ENCODE results near the gene CYTL1. TPM values are rescaled to one million over a fixed set of nuclear protein-coding genes. Genes with fewer than 3 reads are reported as not detected.

The CYTL1 gene
- total and polyA plus RNA-seq, 2 donors (not counting 3 experiments of a cell fraction or from before 2014, with no cell fraction given) = 4.0 to 36.8 TPM

GRCh38 chr4:5012958-5013357 lies 6.3 kb downstream of the CYTL1 start:
- H3K4me2 ChIP-seq (ENCODE audit: insufficient read depth, low read length) = no peak overlapping the region
- no peak overlapping the region for H3K27ac ChIP-seq (ENCODE audit: insufficient read depth, low read depth, low read length)
- H3K9me3 ChIP-seq (replicated peaks; ENCODE audit: control insufficient read depth, insufficient read depth, low read length) = no peaks in the 10 kb centered on the region
- H3K9ac ChIP-seq (replicated peaks; ENCODE audit: extremely low read depth, insufficient read depth, low read length) = no peak overlapping the region
- peaks cover 10 to 14% of the 10 kb centered on the region in 2 experiments for H3K27me3 ChIP-seq (ENCODE audit: control insufficient read depth in 2 of 2, insufficient read depth in 2 of 2, low read length in 2 of 2)
- DNase-seq (ENCODE audit: low read depth, low spot score) = no peak
- H3K79me2 ChIP-seq (ENCODE audit: control insufficient read depth, insufficient read depth, low read length) = no peaks in the 10 kb centered on the region
- H4K20me1 ChIP-seq (replicated peaks; ENCODE audit: control insufficient read depth, extremely low read depth, insufficient read depth, low read length) = no peaks in the 10 kb centered on the region
- no peaks in the 10 kb centered on the region for H3K9me1 ChIP-seq (replicated peaks; ENCODE audit: control insufficient read depth, extremely low read depth, insufficient read depth, low read length)
- ChIA-PET POLR2A (no interaction called here), CTCF (interaction anchor here (0.7 kb wide), 1 partner anchor 30 kb away, joined by 3 read pairs; no protein-coding TSS in a partner anchor)
- no TSS peak for BruUV-seq (replicated peaks)
- TF ChIP-seq MYC (IDR thresholded peaks at IDR 0.05; ENCODE audit: low read depth, low read length) = no peak
- no peak for TF ChIP-seq EZH2 (IDR thresholded peaks at IDR 0.05; ENCODE audit: borderline replicate concordance, low read depth, low read length, severe bottlenecking)
- TF ChIP-seq FOS (IDR thresholded peaks at IDR 0.05; ENCODE audit: borderline replicate concordance, insufficient read depth, low read length) = no peak
- FAIRE-seq = no peak
- intact Hi-C loops (cut with micrococcal nuclease) = no loop called here
- H3K4me1 ChIP-seq (ENCODE audit: control insufficient read depth, extremely low read depth, insufficient read depth, low read length) = no peaks in the 10 kb centered on the region
- dilution Hi-C loops (cut with MboI; ENCODE audit: extremely low pct_ligation_motif_present, low sequenced_read_pairs) = no loop called here
- H3K4me3 ChIP-seq (replicated peaks in 1 of 3; ENCODE audit: insufficient read depth in 1 of 3, low read depth in 1 of 3, low read length in 3 of 3) = no peak overlapping the region
- H2AFZ ChIP-seq (ENCODE audit: low read depth, low read length) = no peak overlapping the region
- no peaks in the 10 kb centered on the region for H3K36me3 ChIP-seq (ENCODE audit: control insufficient read depth in 2 of 2, extremely low read depth in 1 of 2, insufficient read depth in 2 of 2, low read length in 2 of 2)

DNA sequence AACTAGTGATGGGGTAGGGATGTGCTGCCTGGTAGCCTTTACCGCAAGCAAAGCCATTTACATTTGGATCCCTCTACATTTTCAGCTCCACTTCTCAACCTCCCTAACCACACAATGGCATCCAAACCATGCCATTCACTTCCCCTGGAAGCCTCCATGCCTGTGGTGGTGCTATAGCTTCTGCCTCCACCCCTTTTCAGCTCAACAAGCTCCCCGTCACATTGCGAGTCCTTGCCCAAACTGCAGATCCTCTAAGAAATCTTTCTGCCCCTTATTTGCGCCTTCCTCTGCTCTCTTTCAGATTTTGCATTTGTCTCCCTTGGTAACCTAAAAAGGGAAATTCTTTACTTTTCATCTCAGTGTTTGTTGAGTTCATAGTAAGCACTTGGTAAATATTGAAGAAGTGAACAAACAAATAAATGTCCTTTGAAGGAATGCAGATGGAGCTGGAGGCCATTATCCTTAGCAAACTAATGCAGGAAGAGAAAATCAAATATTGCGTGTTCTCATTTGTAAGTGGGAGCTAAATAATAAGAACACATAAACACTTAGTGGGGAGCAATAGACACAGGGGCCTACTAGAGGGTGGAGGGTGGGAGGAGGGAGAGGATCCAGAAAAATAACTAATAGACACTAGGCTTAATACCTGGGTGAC lies 6.9 kb downstream of the CYTL1 start:
- no peaks in the 10 kb centered on the region for H3K9me3 ChIP-seq (replicated peaks; ENCODE audit: control insufficient read depth, insufficient read depth, low read length)
- H3K79me2 ChIP-seq (ENCODE audit: control insufficient read depth, insufficient read depth, low read length) = no peaks in the 10 kb centered on the region
- TF ChIP-seq MAX (IDR thresholded peaks at IDR 0.05; ENCODE audit: insufficient read depth, insufficient read length) (no peak), CTCF (IDR thresholded peaks at IDR 0.05; ENCODE audit: extremely low read depth in 1 of 2, insufficient read depth in 1 of 2, low read depth in 1 of 2, low read length in 2 of 2) (no peak), EZH2 (IDR thresholded peaks at IDR 0.05; ENCODE audit: borderline replicate concordance, low read depth, low read length, severe bottlenecking) (no peak), FOS (IDR thresholded peaks at IDR 0.05; ENCODE audit: borderline replicate concordance, insufficient read depth, low read length) (no peak), JUN (IDR thresholded peaks at IDR 0.05; ENCODE audit: borderline replicate concordance, insufficient read depth, insufficient read length, low read depth) (no peak), POLR2AphosphoS5 (IDR thresholded peaks at IDR 0.05; ENCODE audit: insufficient read depth, low read depth, low read length) (no peak), POLR2A (IDR thresholded peaks at IDR 0.05; ENCODE audit: low read depth, low read length) (no peak), MYC (IDR thresholded peaks at IDR 0.05; ENCODE audit: low read depth, low read length) (no peak), GATA2 (IDR thresholded peaks at IDR 0.05; ENCODE audit: insufficient read depth, insufficient read length, low read depth, low read length) (no peak)
- no peaks in the 10 kb centered on the region for H3K36me3 ChIP-seq (ENCODE audit: control insufficient read depth in 2 of 2, extremely low read depth in 1 of 2, insufficient read depth in 2 of 2, low read length in 2 of 2)
- DNase-seq (ENCODE audit: low read depth, low spot score) (no peak), FAIRE-seq (no peak)
- no peak overlapping the region for H3K27ac ChIP-seq (ENCODE audit: insufficient read depth, low read depth, low read length)
- no peaks in the 10 kb centered on the region for H4K20me1 ChIP-seq (replicated peaks; ENCODE audit: control insufficient read depth, extremely low read depth, insufficient read depth, low read length)
- H3K9me1 ChIP-seq (replicated peaks; ENCODE audit: control insufficient read depth, extremely low read depth, insufficient read depth, low read length) = no peaks in the 10 kb centered on the region
- peaks cover 7 to 14% of the 10 kb centered on the region in 2 experiments for H3K27me3 ChIP-seq (ENCODE audit: control insufficient read depth in 2 of 2, insufficient read depth in 2 of 2, low read length in 2 of 2)
- H3K4me3 ChIP-seq (replicated peaks in 1 of 3; ENCODE audit: insufficient read depth in 1 of 3, low read depth in 1 of 3, low read length in 3 of 3) = no peak overlapping the region
- dilution Hi-C loops (cut with MboI; ENCODE audit: extremely low pct_ligation_motif_present, low sequenced_read_pairs) (no loop called here), intact Hi-C loops (cut with micrococcal nuclease) (no loop called here)
- no peaks in the 10 kb centered on the region for H3K4me1 ChIP-seq (ENCODE audit: control insufficient read depth, extremely low read depth, insufficient read depth, low read length)
- H2AFZ ChIP-seq (ENCODE audit: low read depth, low read length) = no peak overlapping the region
- no peak overlapping the region for H3K9ac ChIP-seq (replicated peaks; ENCODE audit: extremely low read depth, insufficient read depth, low read length)
- no peak overlapping the region for H3K4me2 ChIP-seq (ENCODE audit: insufficient read depth, low read length)
- BruUV-seq (replicated peaks) = no TSS peak
- POLR2A ChIA-PET = no interaction called here
- CTCF ChIA-PET = interaction anchor here (0.7 to 1.8 kb wide), 3 partner anchors 31 to 388 kb away, joined by 3 to 5 read pairs (median 3); no protein-coding TSS in a partner anchor
